Measurements from ENCODE around the gene PIK3IP1. TPM values are rescaled to one million over a fixed set of nuclear protein-coding genes. Genes with fewer than 3 reads are reported as not detected.

PIK3IP1 gene
- total and polyA plus RNA-seq, 5 experiments from 2014 or later = 530 to 963 (median 730) TPM

GRCh38 chr22:31305194-31305593 is 12.9 kb upstream of the PIK3IP1 start:
- DNase-seq (no peak), ATAC-seq (no peak)
- H3K4me1 Mint-ChIP-seq = peaks cover 27 to 61% (median 53%) of the 10 kb centered on the region in 4 donors
- H3K36me3 Mint-ChIP-seq = peaks cover 5 to 36% (median 7%) of the 10 kb centered on the region in 3 donors
- H3K27ac Mint-ChIP-seq = peak overlapping the region in 2 of 10 donors; percentile 16 to 28
- no peaks in the 10 kb centered on the region for H3K9me3 Mint-ChIP-seq
- POLR2A ChIA-PET = interaction anchor here (1.1 to 19.6 kb wide), 2 partner anchors 10 to 27 kb away, joined by 3 to 407 read pairs; partner anchors contain the start of gene PIK3IP1
- no peaks in the 10 kb centered on the region for H3K27me3 Mint-ChIP-seq
- no peak overlapping the region for H3K4me3 Mint-ChIP-seq

- no peak for DNase-seq
- Mint-ChIP-seq H3K27me3 (no peaks in the 10 kb centered on the region), H3K36me3 (peaks cover 5 to 33% (median 7%) of the 10 kb centered on the region in 3 donors), H3K4me1 (peaks cover 25 to 61% (median 57%) of the 10 kb centered on the region in 4 donors), H3K9me3 (no peaks in the 10 kb centered on the region), H3K27ac (peak overlapping the region in 2 of 10 donors; percentile 9 to 66), H3K4me3 (no peak overlapping the region)
- POLR2A ChIA-PET = interaction anchor here (1.6 to 19.6 kb wide), 3 partner anchors 7 to 20 kb away, joined by 5 to 407 read pairs (median 407); partner anchors contain the start of gene PIK3IP1
- no peak for ATAC-seq
Observed at GRCh38 chr22:31302537-31302936, 10.2 kb upstream of the PIK3IP1 start.

GRCh38 chr22:31302006-31302405 is 9.7 kb upstream of the PIK3IP1 start:
- ATAC-seq (no peak), DNase-seq (no peak)
- peak overlapping the region in 1 of 10 donors; percentile 28 for H3K27ac Mint-ChIP-seq
- H3K36me3 Mint-ChIP-seq = peaks cover 5 to 33% (median 7%) of the 10 kb centered on the region in 3 donors
- no peaks in the 10 kb centered on the region for H3K27me3 Mint-ChIP-seq
- no peak overlapping the region for H3K4me3 Mint-ChIP-seq
- POLR2A ChIA-PET = interaction anchor here (1.0 to 19.6 kb wide), 3 partner anchors 7 to 23 kb away, joined by 3 to 407 read pairs (median 407); partner anchors contain the start of gene PIK3IP1
- no peaks in the 10 kb centered on the region for H3K9me3 Mint-ChIP-seq
- H3K4me1 Mint-ChIP-seq = peaks cover 27 to 61% (median 58%) of the 10 kb centered on the region in 4 donors

DNA sequence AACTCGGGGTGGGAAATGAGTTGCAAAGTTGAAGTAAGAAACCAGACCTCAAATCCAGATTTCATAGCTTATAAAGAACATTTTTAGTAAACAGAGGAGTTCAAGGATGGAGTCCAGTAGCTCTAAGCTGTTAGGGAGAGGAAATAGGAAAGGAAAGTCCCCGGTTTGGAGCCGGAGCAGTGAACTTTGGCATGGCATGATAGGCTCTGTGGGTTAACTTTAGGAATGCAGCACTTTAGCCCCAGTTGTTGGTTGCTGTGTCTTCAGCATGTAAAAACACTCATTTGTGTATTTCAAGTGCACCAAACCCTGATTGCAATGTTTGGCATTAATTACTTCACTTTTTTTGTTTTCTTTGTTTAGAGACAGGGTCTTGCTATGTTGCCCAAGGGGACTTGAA is 8.6 kb upstream of the PIK3IP1 start:
- DNase-seq (no peak), ATAC-seq (no peak)
- POLR2A ChIA-PET = interaction anchor here (14.2 to 19.6 kb wide), 3 partner anchors 5 to 25 kb away, joined by 407 to 1498 read pairs (median 407); partner anchors contain the start of gene PIK3IP1
- H3K9me3 Mint-ChIP-seq = no peaks in the 10 kb centered on the region
- peaks cover 27 to 64% (median 61%) of the 10 kb centered on the region in 4 donors for H3K4me1 Mint-ChIP-seq
- no peaks in the 10 kb centered on the region for H3K27me3 Mint-ChIP-seq
- peak overlapping the region in 1 of 10 donors; percentile 24 for H3K27ac Mint-ChIP-seq
- H3K4me3 Mint-ChIP-seq = peak overlapping the region in 1 of 10 donors; percentile 9
- peaks cover 5 to 28% (median 7%) of the 10 kb centered on the region in 3 donors for H3K36me3 Mint-ChIP-seq

- peaks cover 12 to 20% (median 17%) of the 10 kb centered on the region in 3 donors for H3K36me3 Mint-ChIP-seq
- peaks cover 0 to 3% (median 0%) of the 10 kb centered on the region in 5 donors for H3K27me3 Mint-ChIP-seq
- H3K27ac Mint-ChIP-seq = peak overlapping the region; percentile 36 to 99 (median 90)
- peak overlapping the region; percentile 51 to 96 (median 84) for H3K4me3 Mint-ChIP-seq
- H3K9me3 Mint-ChIP-seq = peaks cover 0 to 2% (median 0%) of the 10 kb centered on the region in 9 donors
- no peak for ATAC-seq
- peaks cover 31 to 78% (median 65%) of the 10 kb centered on the region in 4 donors for H3K4me1 Mint-ChIP-seq
- POLR2A ChIA-PET = interaction anchor here (0.6 to 16.8 kb wide), 8 partner anchors 13 to 979 kb away, joined by 3 to 1498 read pairs (median 3); partner anchors contain the start of genes LIMK2, PATZ1 and RNF185
- DNase-seq = no peak
Observed at GRCh38 chr22:31295831-31296657, 3.8 kb upstream of the PIK3IP1 start.

GRCh38 chr22:31295360-31295759 is 3.1 kb upstream of the PIK3IP1 start:
- Mint-ChIP-seq H3K27ac (peak overlapping the region; percentile 36 to 99 (median 87)), H3K9me3 (peaks cover 0 to 2% (median 0%) of the 10 kb centered on the region in 9 donors), H3K4me3 (peak overlapping the region; percentile 51 to 96 (median 84)), H3K36me3 (peaks cover 14 to 27% (median 21%) of the 10 kb centered on the region in 3 donors), H3K4me1 (peaks cover 31 to 77% (median 60%) of the 10 kb centered on the region in 4 donors), H3K27me3 (peaks cover 0 to 5% (median 0%) of the 10 kb centered on the region in 5 donors)
- POLR2A ChIA-PET = interaction anchor here (0.9 to 16.8 kb wide), 4 partner anchors 14 to 46 kb away, joined by 3 to 1498 read pairs (median 380); partner anchors contain the start of gene PATZ1
- no peak for ATAC-seq
- DNase-seq = peak in 1 of 10 donors; percentile 27

GRCh38 chr22:31291481-31292235 is 630 bp downstream of the PIK3IP1 start:
- no peak for ATAC-seq
- Mint-ChIP-seq H3K9me3 (peaks cover 0 to 2% (median 0%) of the 10 kb centered on the region in 9 donors), H3K27me3 (peaks cover 0 to 5% (median 0%) of the 10 kb centered on the region in 5 donors), H3K36me3 (peaks cover 22 to 53% (median 46%) of the 10 kb centered on the region in 3 donors), H3K4me3 (peak overlapping the region; percentile 92 to 100 (median 98)), H3K4me1 (peaks cover 29 to 78% (median 67%) of the 10 kb centered on the region in 4 donors), H3K27ac (peak overlapping the region; percentile 97 to 100 (median 99))
- POLR2A ChIA-PET = interaction anchor here (0.7 to 16.8 kb wide), 26 partner anchors 16 to 656 kb away, joined by 3 to 1498 read pairs (median 6); partner anchors contain the start of genes DRG1, LIMK2, MORC2 and PATZ1
- peak in 4 of 10 donors; percentile 32 to 60 (median 44) for DNase-seq

DNA sequence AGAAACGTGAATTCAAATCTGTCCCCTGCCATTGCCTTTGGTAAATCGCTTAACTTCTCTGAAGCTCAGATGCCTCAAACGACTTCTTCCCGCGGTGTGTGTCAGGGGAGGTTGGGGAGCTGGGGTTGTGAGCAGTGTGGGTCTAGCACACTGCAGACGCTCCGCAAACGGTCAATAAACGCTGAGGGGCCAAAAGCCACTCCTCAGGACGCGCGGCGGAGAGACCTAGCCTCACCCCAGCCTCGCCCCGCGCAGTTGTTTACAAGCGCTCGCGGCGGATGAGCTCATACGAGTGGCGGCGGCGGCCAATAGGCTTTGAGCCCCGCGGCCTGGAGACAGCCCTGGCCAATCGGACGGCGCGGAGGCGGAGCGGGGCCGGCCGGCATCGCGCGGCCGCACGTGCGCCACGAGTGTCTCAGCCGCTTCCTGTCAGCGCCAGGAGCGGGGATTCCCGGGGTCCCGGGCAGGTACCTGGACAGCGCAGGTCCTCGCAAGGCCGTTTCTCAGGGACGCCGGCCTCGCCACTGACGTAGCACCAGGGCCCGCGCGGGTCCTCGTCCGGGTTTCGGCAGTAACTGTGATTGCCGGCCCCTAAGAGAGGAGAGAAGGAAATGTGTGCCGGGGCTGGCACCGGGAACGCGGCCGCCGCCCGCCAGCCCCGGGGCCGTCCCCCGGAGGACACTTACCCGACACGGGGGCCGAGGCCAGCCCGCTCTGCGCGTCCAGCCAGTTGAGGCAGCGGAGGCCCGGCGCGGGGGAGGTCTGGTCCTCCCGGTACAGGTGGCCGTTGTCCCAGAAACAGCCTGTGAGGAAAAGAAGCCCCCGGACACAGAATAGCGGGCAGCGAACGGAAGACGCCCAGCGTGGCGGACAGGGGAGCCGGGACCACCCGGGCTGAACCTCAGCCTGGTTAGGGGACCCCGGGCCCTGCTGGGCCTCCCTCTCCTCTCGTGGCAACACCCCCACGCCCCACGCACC is 1.5 kb downstream of the PIK3IP1 start:
- H3K9me3 Mint-ChIP-seq = peaks cover 0 to 2% (median 0%) of the 10 kb centered on the region in 9 donors
- DNase-seq (peak; percentile 93 to 97 (median 96)), ATAC-seq (peak; percentile 68 to 72)
- peaks cover 0 to 5% (median 0%) of the 10 kb centered on the region in 5 donors for H3K27me3 Mint-ChIP-seq
- POLR2A ChIA-PET = interaction anchor here (0.7 to 16.8 kb wide), 36 partner anchors 8 to 867 kb away, joined by 3 to 1498 read pairs (median 5); partner anchors contain the start of genes DRG1, LIMK2, MORC2 and PATZ1
- H3K36me3 Mint-ChIP-seq = peaks cover 29 to 62% (median 55%) of the 10 kb centered on the region in 3 donors
- peak overlapping the region; percentile 92 to 100 (median 98) for H3K4me3 Mint-ChIP-seq
- H3K27ac Mint-ChIP-seq = peak overlapping the region; percentile 99 to 100 (median 100)
- peaks cover 31 to 78% (median 66%) of the 10 kb centered on the region in 4 donors for H3K4me1 Mint-ChIP-seq

DNA sequence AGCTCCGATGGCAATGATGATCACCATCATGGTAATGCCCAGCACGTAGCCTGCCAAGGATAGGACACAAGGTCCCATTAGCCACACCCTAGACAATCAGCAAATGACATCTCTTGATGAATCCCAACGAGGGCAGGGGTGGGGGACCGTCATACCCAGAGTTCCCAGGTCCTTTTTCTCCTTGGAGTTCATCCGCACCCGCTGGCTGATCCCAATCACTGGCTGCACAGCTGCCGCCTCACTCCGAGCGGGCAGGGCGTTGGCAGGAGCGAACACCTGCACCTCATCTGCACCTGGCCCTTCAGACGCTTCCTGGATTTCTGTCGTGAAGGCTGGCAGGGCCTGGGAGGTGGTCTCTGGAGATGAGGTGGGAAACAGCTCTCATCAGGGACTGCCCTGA is 2.9 kb downstream of the PIK3IP1 start:
- DNase-seq (no peak), ATAC-seq (no peak)
- H3K36me3 Mint-ChIP-seq = peaks cover 36 to 76% (median 62%) of the 10 kb centered on the region in 3 donors
- H3K27ac Mint-ChIP-seq = peak overlapping the region; percentile 99 to 100 (median 100)
- peaks cover 0 to 5% (median 0%) of the 10 kb centered on the region in 5 donors for H3K27me3 Mint-ChIP-seq
- H3K4me1 Mint-ChIP-seq = peaks cover 33 to 82% (median 71%) of the 10 kb centered on the region in 4 donors
- POLR2A ChIA-PET = interaction anchor here (0.6 to 16.8 kb wide), 19 partner anchors 9 to 866 kb away, joined by 3 to 1498 read pairs (median 6); partner anchors contain the start of genes DRG1, LIMK2, MORC2 and PATZ1
- H3K9me3 Mint-ChIP-seq = peaks cover 0 to 2% (median 0%) of the 10 kb centered on the region in 9 donors
- peak overlapping the region; percentile 92 to 100 (median 98) for H3K4me3 Mint-ChIP-seq

DNA sequence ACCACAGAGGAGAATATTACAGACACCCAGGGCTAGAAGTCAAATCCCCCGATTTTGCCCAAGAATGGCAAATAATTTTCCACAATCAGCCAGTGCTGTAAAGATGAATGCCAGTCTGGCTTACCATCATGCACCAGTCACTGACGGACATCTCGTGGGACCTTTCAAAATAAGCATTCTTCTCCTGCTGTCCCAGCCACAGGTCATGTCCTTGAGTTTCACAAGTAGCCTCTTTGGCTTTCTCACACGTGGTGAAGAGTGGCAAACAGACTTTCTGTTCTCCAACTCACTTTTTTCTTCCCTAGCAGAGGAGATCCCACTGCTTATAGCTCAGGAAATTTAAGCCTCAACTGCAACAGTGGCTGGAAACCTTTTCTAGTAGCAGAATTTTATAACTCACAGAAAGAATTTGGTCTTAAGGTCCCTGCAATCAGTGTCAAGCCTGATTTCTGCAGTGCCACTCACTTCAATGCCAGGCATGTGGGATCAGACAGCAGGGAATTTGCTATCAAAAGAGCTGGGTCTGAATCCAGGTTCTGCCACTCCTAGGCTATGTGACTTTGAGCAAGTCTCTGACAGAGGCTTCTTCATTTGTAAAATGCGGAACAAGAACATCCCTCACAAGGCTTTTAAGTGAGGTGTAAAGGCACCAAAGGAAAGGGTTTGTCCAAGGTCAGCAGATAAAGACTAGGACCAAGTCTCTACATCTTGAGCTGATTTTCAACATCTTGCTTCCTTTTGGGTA is 3.6 kb downstream of the PIK3IP1 start:
- Mint-ChIP-seq H3K9me3 (peaks cover 0 to 2% (median 0%) of the 10 kb centered on the region in 9 donors), H3K27me3 (peaks cover 0 to 5% (median 0%) of the 10 kb centered on the region in 5 donors), H3K4me1 (peaks cover 34 to 83% (median 72%) of the 10 kb centered on the region in 4 donors), H3K27ac (peak overlapping the region; percentile 99 to 100 (median 100)), H3K4me3 (peak overlapping the region; percentile 92 to 100 (median 98)), H3K36me3 (peaks cover 36 to 83% (median 64%) of the 10 kb centered on the region in 3 donors)
- ATAC-seq (no peak), DNase-seq (peak in 2 of 10 donors; percentile 17 to 53)
- POLR2A ChIA-PET = interaction anchor here (0.5 to 16.8 kb wide), 14 partner anchors 10 to 865 kb away, joined by 3 to 1498 read pairs (median 12); partner anchors contain the start of genes DRG1, LIMK2 and PATZ1

Measured in naive thymus-derived CD8-positive, alpha-beta T cell (primary cell).